CD4-positive, alpha-beta memory T cell (primary cell): ENCODE measurements around the gene NRAP. TPM values are rescaled to one million over a fixed set of nuclear protein-coding genes. Genes with fewer than 3 reads are reported as not detected.
"Not testable (repeated sequence)": the region's sequence is repeated elsewhere in the genome, so short reads cannot be mapped to it uniquely, and the experiment has no call there.

Experiments used
- CTCF ChIA-PET: fragments of 350-600 bp; sonication (Branson Sonifier 250); formaldehyde crosslinking; loops from one replicate; lab custom pipeline; 2021; ENCODE audit warnings: inconsistent platforms; ENCODE audit not compliant: partially characterized antibody; lab: Charles Lee
- POLR2A ChIA-PET: fragments of 350-600 bp; sonication (Branson Sonifier 250); formaldehyde crosslinking; loops from one replicate; lab custom pipeline; 2021; ENCODE audit not compliant: partially characterized antibody; lab: Charles Lee
- DNase-seq, 5 donors: peaks; one replicate each; pipeline versions ENCODE4 v3.0.0 to v3.0.0-alpha.2; 2020 to 2022; ENCODE audit warnings: mixed read lengths in 1 of 5
- H3K27ac ChIP-seq: one replicate; pipeline ENCODE4 v1.7.0; 2013; ENCODE audit warnings: low read depth, low read length
- H3K27me3 ChIP-seq: 2 replicates; pipeline ENCODE4 v1.7.0; 2013; ENCODE audit warnings: mild to moderate bottlenecking, low read length, moderate library complexity; ENCODE audit not compliant: insufficient read depth
- H3K36me3 ChIP-seq: 2 replicates; pipeline ENCODE4 v1.7.0; 2013; ENCODE audit warnings: mild to moderate bottlenecking, low read length, moderate library complexity; ENCODE audit not compliant: insufficient read depth
- H3K4me1 ChIP-seq: 2 replicates; pipeline ENCODE4 v1.7.0; 2013; ENCODE audit warnings: mild to moderate bottlenecking, low read length, moderate library complexity; ENCODE audit not compliant: insufficient read depth
- H3K4me3 ChIP-seq, 2 donors: one replicate each; pipeline ENCODE4 v1.7.0; 2013; ENCODE audit warnings: low read length in 2 of 2, mild to moderate bottlenecking in 1 of 2
- H3K9me3 ChIP-seq, 2 donors: one replicate each; pipeline ENCODE4 v1.7.0; 2013; ENCODE audit warnings: low read length in 2 of 2, control low read depth in 1 of 2; ENCODE audit not compliant: control insufficient read depth in 1 of 2
- H3K27ac Mint-ChIP-seq, 7 donors: one replicate each; pipeline ENCODE4 v1.8.0; 2020 to 2021; ENCODE audit warnings: mixed read lengths in 7 of 7, mild to moderate bottlenecking in 6 of 7, inconsistent platforms in 3 of 7, moderate library complexity in 3 of 7
- H3K27me3 Mint-ChIP-seq, 2 donors: one replicate each; pipeline ENCODE4 v1.8.0; 2020 to 2021; ENCODE audit warnings: mixed read lengths in 2 of 2
- H3K36me3 Mint-ChIP-seq, 2 donors: one replicate each; pipeline ENCODE4 v1.8.0; 2020 to 2021; ENCODE audit warnings: mixed read lengths in 2 of 2, inconsistent platforms in 1 of 2, mild to moderate bottlenecking in 1 of 2
- H3K4me1 Mint-ChIP-seq, 4 donors: one replicate each; pipeline ENCODE4 v1.8.0; 2020 to 2021; ENCODE audit warnings: mixed read lengths in 4 of 4, mild to moderate bottlenecking in 1 of 4
- H3K4me3 Mint-ChIP-seq, 8 donors: one replicate each; pipeline ENCODE4 v1.8.0; 2020 to 2021; ENCODE audit warnings: mixed read lengths in 8 of 8, mild to moderate bottlenecking in 7 of 8, moderate library complexity in 6 of 8, inconsistent platforms in 3 of 8
- H3K9me3 Mint-ChIP-seq, 8 donors: one replicate each; pipeline ENCODE4 v1.8.0; 2020 to 2021; ENCODE audit warnings: mixed read lengths in 8 of 8, mild to moderate bottlenecking in 5 of 8, inconsistent platforms in 3 of 8, moderate library complexity in 1 of 8
- intact Hi-C: fragments of 100-400 bp; cut with micrococcal nuclease; formaldehyde crosslinking; loops from one replicate; pipeline ENCODE4 v1.15.1; 2023
- polyA plus RNA-seq, 2 donors: library from polyadenylated mRNA; unstranded; fragments of 300-500 nt; fragmentation: Illumina TruSeq; gene quantifications; one replicate each; pipeline ENCODE4 v1.2.3, GENCODE V29; 2021
- total RNA-seq, 2 experiments: library from RNA; stranded (reverse); gene quantifications; one replicate each; pipeline ENCODE4 v1.2.3, GENCODE V29; 2021

NRAP gene
- total and polyA plus RNA-seq, 4 experiments from 2014 or later = not detected

GRCh38 chr10:113665806-113666354, 2.0 kb upstream of the NRAP start:
- Histone ChIP-seq H3K36me3 (no peaks in the 10 kb centered on the region), H3K27me3 (no peaks in the 10 kb centered on the region), H3K4me3 (no peak overlapping the region), H3K4me1 (no peaks in the 10 kb centered on the region), H3K27ac (no peak overlapping the region), H3K9me3 (no peaks in the 10 kb centered on the region)
- no peak for DNase-seq
- H3K36me3 Mint-ChIP-seq = no peaks in the 10 kb centered on the region
- no peak overlapping the region for H3K4me3 Mint-ChIP-seq
- intact Hi-C loops = no loop called here
- ChIA-PET POLR2A (no interaction called here), CTCF (no interaction called here)
- H3K4me1 Mint-ChIP-seq = no peaks in the 10 kb centered on the region
- H3K27ac Mint-ChIP-seq = no peak overlapping the region
- H3K9me3 Mint-ChIP-seq = peaks cover 0 to 14% (median 10%) of the 10 kb centered on the region in 8 donors
- H3K27me3 Mint-ChIP-seq = peaks cover 8 to 11% of the 10 kb centered on the region in 2 donors

GRCh38 chr10:113665352-113665751, 1.5 kb upstream of the NRAP start:
- H3K9me3 Mint-ChIP-seq = peaks cover 0 to 9% (median 5%) of the 10 kb centered on the region in 8 donors
- H3K4me1 Mint-ChIP-seq = no peaks in the 10 kb centered on the region
- no peak for DNase-seq
- ChIA-PET CTCF (no interaction called here), POLR2A (no interaction called here)
- peaks cover 8 to 11% of the 10 kb centered on the region in 2 donors for H3K27me3 Mint-ChIP-seq
- Histone ChIP-seq H3K9me3 (no peaks in the 10 kb centered on the region), H3K27ac (no peak overlapping the region), H3K36me3 (no peaks in the 10 kb centered on the region), H3K4me1 (no peaks in the 10 kb centered on the region), H3K27me3 (no peaks in the 10 kb centered on the region), H3K4me3 (no peak overlapping the region)
- H3K4me3 Mint-ChIP-seq = no peak overlapping the region
- intact Hi-C loops = no loop called here
- no peak overlapping the region for H3K27ac Mint-ChIP-seq
- H3K36me3 Mint-ChIP-seq = no peaks in the 10 kb centered on the region

GRCh38 chr10:113663142-113663541, 699 bp downstream of the NRAP start:
- no peaks in the 10 kb centered on the region for H3K4me1 Mint-ChIP-seq
- H3K36me3 Mint-ChIP-seq = no peaks in the 10 kb centered on the region
- ChIA-PET POLR2A (no interaction called here), CTCF (no interaction called here)
- DNase-seq = no peak
- no peaks in the 10 kb centered on the region for H3K27me3 ChIP-seq
- no peak overlapping the region for H3K4me3 Mint-ChIP-seq
- H3K9me3 ChIP-seq = no peaks in the 10 kb centered on the region
- no peaks in the 10 kb centered on the region for H3K36me3 ChIP-seq
- H3K27ac Mint-ChIP-seq = no peak overlapping the region
- H3K4me1 ChIP-seq = no peaks in the 10 kb centered on the region
- H3K27ac ChIP-seq = no peak overlapping the region
- intact Hi-C loops = no loop called here
- peaks cover 0 to 2% (median 0%) of the 10 kb centered on the region in 8 donors for H3K9me3 Mint-ChIP-seq
- peaks cover 2 to 7% of the 10 kb centered on the region in 2 donors for H3K27me3 Mint-ChIP-seq
- no peak overlapping the region for H3K4me3 ChIP-seq

DNA sequence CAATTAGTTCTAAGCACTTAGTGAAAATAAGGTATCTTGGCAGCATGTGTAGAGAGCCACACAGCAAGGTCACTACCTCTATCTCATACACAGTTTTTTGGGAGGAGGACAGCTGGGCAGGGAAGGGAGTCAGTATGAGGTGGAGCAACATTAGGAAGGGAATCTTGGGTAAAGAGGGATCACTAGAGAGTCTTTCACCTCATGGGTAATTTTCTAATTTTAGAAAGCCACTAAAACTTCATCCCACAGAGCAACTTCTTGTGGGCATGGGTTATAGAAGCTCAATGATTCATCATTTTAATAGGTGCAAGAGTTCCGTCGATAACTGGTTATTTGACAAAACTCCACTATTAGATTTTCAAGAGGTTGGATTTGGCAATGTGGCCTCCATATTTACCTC, 2.5 kb downstream of the NRAP start:
- peaks cover 2 to 4% of the 10 kb centered on the region in 2 donors for H3K27me3 Mint-ChIP-seq
- Histone ChIP-seq H3K27ac (no peak overlapping the region), H3K4me1 (no peaks in the 10 kb centered on the region), H3K9me3 (no peaks in the 10 kb centered on the region), H3K36me3 (no peaks in the 10 kb centered on the region), H3K27me3 (no peaks in the 10 kb centered on the region), H3K4me3 (no peak overlapping the region)
- no peak for DNase-seq
- H3K4me1 Mint-ChIP-seq = no peaks in the 10 kb centered on the region
- CTCF ChIA-PET = no interaction called here
- H3K27ac Mint-ChIP-seq = no peak overlapping the region
- H3K9me3 Mint-ChIP-seq = peaks cover 0 to 2% (median 0%) of the 10 kb centered on the region in 8 donors
- intact Hi-C loops = no loop called here
- H3K36me3 Mint-ChIP-seq = no peaks in the 10 kb centered on the region
- no peak overlapping the region for H3K4me3 Mint-ChIP-seq
- POLR2A ChIA-PET = no interaction called here

DNA sequence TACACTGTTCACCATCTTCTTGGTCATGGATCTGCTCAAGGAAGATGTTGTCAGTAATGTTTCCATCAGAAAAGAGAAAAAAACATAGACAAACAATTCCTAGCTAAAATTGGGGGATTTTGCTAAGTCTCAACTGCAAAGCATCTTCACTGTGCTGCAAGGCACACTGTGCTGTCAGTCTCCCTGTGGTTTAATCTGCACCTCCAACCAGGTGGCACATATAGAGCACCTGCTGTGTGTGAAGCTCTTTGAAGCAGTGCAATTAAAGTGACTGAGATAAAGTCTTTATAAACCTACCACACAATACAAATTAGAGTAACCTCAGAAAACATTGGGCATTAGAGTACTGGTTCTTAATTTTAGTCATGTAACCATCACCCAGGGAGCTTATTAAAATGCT, 6.3 kb downstream of the NRAP start:
- Mint-ChIP-seq H3K4me1 (no peaks in the 10 kb centered on the region), H3K36me3 (no peaks in the 10 kb centered on the region), H3K27ac (no peak overlapping the region), H3K9me3 (peaks cover 0 to 1% (median 0%) of the 10 kb centered on the region in 8 donors), H3K4me3 (no peak overlapping the region), H3K27me3 (peaks cover 5 to 7% of the 10 kb centered on the region in 2 donors)
- Histone ChIP-seq H3K4me1 (no peaks in the 10 kb centered on the region), H3K36me3 (no peaks in the 10 kb centered on the region), H3K4me3 (no peak overlapping the region), H3K9me3 (no peaks in the 10 kb centered on the region), H3K27ac (no peak overlapping the region), H3K27me3 (no peaks in the 10 kb centered on the region)
- CTCF ChIA-PET = no interaction called here
- DNase-seq = no peak
- POLR2A ChIA-PET = no interaction called here
- intact Hi-C loops = no loop called here

DNA sequence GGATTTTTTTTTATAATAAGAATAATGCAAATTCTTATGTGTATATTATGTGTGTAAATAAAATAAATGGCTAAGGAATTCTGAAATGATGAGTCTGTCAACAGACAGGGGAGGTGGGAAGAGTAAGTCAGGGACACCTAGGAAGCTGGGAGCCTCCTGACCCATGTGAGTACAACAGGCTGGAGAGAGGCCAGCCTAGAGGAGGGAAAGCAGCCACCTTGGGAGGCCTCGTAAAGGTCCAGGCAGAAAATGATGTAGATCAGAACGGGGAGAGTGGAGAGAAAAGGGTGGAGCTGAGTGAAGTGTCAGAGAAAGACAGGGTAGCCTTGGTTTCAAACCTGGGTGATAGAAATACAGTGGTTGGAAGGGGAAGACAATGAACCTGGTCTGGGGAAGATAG, 6.9 kb downstream of the NRAP start:
- no peak overlapping the region for H3K4me3 Mint-ChIP-seq
- no peak overlapping the region for H3K27ac ChIP-seq
- no peak for DNase-seq
- H3K9me3 Mint-ChIP-seq = peaks cover 0 to 1% (median 0%) of the 10 kb centered on the region in 8 donors
- intact Hi-C loops = no loop called here
- H3K27me3 ChIP-seq = no peaks in the 10 kb centered on the region
- no peaks in the 10 kb centered on the region for H3K9me3 ChIP-seq
- H3K27ac Mint-ChIP-seq = no peak overlapping the region
- no peaks in the 10 kb centered on the region for H3K36me3 Mint-ChIP-seq
- H3K27me3 Mint-ChIP-seq = peaks cover 6 to 7% of the 10 kb centered on the region in 2 donors
- no peak overlapping the region for H3K4me3 ChIP-seq
- no peaks in the 10 kb centered on the region for H3K36me3 ChIP-seq
- no peaks in the 10 kb centered on the region for H3K4me1 ChIP-seq
- CTCF ChIA-PET = no interaction called here
- POLR2A ChIA-PET = no interaction called here
- no peaks in the 10 kb centered on the region for H3K4me1 Mint-ChIP-seq

DNA sequence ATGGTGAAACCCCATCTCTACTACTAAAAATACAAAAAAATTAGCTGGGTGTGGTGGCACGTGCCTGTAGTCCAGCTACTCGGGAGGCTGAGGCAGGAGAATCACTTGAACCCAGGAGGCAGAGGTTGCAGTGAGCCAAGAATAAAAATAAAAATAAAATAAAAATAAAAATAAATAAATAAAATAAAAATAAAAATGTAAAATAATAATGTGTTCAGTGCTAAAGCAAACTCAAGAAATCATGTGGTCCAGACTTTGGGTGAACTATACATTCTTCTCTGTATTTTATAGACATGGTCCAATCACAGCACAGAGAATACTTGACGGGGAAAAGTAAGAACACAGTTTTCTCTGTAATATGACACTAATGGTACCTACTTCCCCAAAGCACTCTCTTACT, 11.4 kb downstream of the NRAP start:
- H3K4me3 ChIP-seq, H3K4me1 ChIP-seq, H3K4me1 Mint-ChIP-seq, H3K4me3 Mint-ChIP-seq, DNase-seq, H3K9me3 Mint-ChIP-seq, H3K9me3 ChIP-seq, H3K27ac ChIP-seq, H3K36me3 ChIP-seq, POLR2A ChIA-PET, CTCF ChIA-PET, H3K27me3 ChIP-seq, H3K27ac Mint-ChIP-seq, intact Hi-C loops, H3K36me3 Mint-ChIP-seq: not testable (repeated sequence)
- H3K27me3 Mint-ChIP-seq = peaks cover 9 to 12% of the 10 kb centered on the region in 2 donors

- no peaks in the 10 kb centered on the region for H3K9me3 ChIP-seq
- Mint-ChIP-seq H3K27ac (no peak overlapping the region), H3K4me1 (no peaks in the 10 kb centered on the region), H3K4me3 (no peak overlapping the region), H3K36me3 (no peaks in the 10 kb centered on the region), H3K27me3 (peaks cover 9 to 15% of the 10 kb centered on the region in 2 donors), H3K9me3 (peaks cover 0 to 1% (median 0%) of the 10 kb centered on the region in 8 donors)
- POLR2A ChIA-PET = no interaction called here
- no peaks in the 10 kb centered on the region for H3K36me3 ChIP-seq
- no peak overlapping the region for H3K4me3 ChIP-seq
- no peak overlapping the region for H3K27ac ChIP-seq
- no peaks in the 10 kb centered on the region for H3K27me3 ChIP-seq
- no peak for DNase-seq
- CTCF ChIA-PET = no interaction called here
- H3K4me1 ChIP-seq = no peaks in the 10 kb centered on the region
- intact Hi-C loops = no loop called here
Measured at GRCh38 chr10:113651898-113652297, 11.9 kb downstream of the NRAP start.
